Aorta (tissue), 5 donors: Measurements from ENCODE around the gene BMP8A. TPM values are rescaled to one million over a fixed set of nuclear protein-coding genes. Genes with fewer than 3 reads are reported as not detected.
A peak's percentile ranks its signal among the peaks of the same experiment; 100 is the strongest.
"Not testable (repeated sequence)": the region's sequence is repeated elsewhere in the genome, so short reads cannot be mapped to it uniquely, and the experiment has no call there.

Experiments used
- ATAC-seq: fragments of 200-7000 bp; cut with Tn5 transposase; one replicate; pipeline ENCODE4 v1.9.1; 2022; ENCODE audit warnings: moderate library complexity; ENCODE audit not compliant: low FRiP score
- DNase-seq, 2 donors: peaks; one replicate each; pipeline ENCODE4 v3.0.0-alpha.2; 2020
- H3K27ac ChIP-seq, 2 donors: one replicate each; pipeline ENCODE4 v1.5.1; 2013; ENCODE audit warnings: low read length in 2 of 2, mild to moderate bottlenecking in 2 of 2, moderate library complexity in 2 of 2, control low read depth in 1 of 2, inconsistent platforms in 1 of 2, low read depth in 1 of 2
- H3K27me3 ChIP-seq, 2 donors: one replicate each; pipeline ENCODE4 v1.6.1; 2013; ENCODE audit warnings: control low read depth in 1 of 2, low read length in 1 of 2, mild to moderate bottlenecking in 1 of 2, moderate library complexity in 1 of 2; ENCODE audit not compliant: insufficient read depth in 2 of 2, control insufficient read depth in 1 of 2
- H3K36me3 ChIP-seq, 2 donors: one replicate each; pipeline ENCODE4 v1.6.1; 2013; ENCODE audit warnings: control low read depth in 1 of 2, low read length in 1 of 2, mild to moderate bottlenecking in 1 of 2; ENCODE audit not compliant: insufficient read depth in 2 of 2, control insufficient read depth in 1 of 2
- H3K4me1 ChIP-seq, 2 donors: one replicate each; pipeline ENCODE4 v1.6.1; 2013; ENCODE audit warnings: low read length in 2 of 2, control low read depth in 1 of 2, mild to moderate bottlenecking in 1 of 2, moderate library complexity in 1 of 2; ENCODE audit not compliant: insufficient read depth in 2 of 2, control insufficient read depth in 1 of 2
- H3K4me3 ChIP-seq, 2 donors: one replicate each; pipeline ENCODE4 v1.5.1; 2013; ENCODE audit warnings: low read length in 2 of 2, control low read depth in 1 of 2, mild to moderate bottlenecking in 1 of 2
- H3K9me3 ChIP-seq: one replicate; pipeline ENCODE4 v1.6.1; 2013; ENCODE audit warnings: mild to moderate bottlenecking, low read length; ENCODE audit not compliant: control insufficient read depth
- WGBS, 2 donors: extraction: QIAGEN DNeasy Blood & Tissue Kit; methylation state at CpG; one replicate each; pipeline ENCODE4 v1.1.7; 2013; 5-methylcytosine and 5-hydroxymethylcytosine counted together
- intact Hi-C, 2 donors: fragments of 100-400 bp; cut with DNase I; formaldehyde crosslinking; loops; one replicate each; pipeline versions ENCODE4 v1.14.2 to v1.15.0; 2022
- polyA plus RNA-seq, 2 donors: library from polyadenylated mRNA; stranded (reverse); fragments of 200-250 nt; gene quantifications; one replicate each; pipeline ENCODE4 v1.2.3, GENCODE V29; 2013
- total RNA-seq, 2 donors: library from RNA; stranded (reverse); fragmentation: NEBNext Ultra II Directional; extraction: Animal tissue kit (Norgen Biotek cat#: 25700); gene quantifications; one replicate each; pipeline ENCODE4 v1.2.1, GENCODE V29; 2021
- donor health status: healthy with polysubstance abuse.
- donor health status: Bipolar disorder and iron deficiency.
- donor health status: DM: no; HTN: no; CAD: no.
- donor health status: DM: no; HTN: no; CAD: no.
- donor health status: DM: yes; HTN: yes; CAD: no.

BMP8A gene
- total and polyA plus RNA-seq, 4 donors, result not detected

DNA sequence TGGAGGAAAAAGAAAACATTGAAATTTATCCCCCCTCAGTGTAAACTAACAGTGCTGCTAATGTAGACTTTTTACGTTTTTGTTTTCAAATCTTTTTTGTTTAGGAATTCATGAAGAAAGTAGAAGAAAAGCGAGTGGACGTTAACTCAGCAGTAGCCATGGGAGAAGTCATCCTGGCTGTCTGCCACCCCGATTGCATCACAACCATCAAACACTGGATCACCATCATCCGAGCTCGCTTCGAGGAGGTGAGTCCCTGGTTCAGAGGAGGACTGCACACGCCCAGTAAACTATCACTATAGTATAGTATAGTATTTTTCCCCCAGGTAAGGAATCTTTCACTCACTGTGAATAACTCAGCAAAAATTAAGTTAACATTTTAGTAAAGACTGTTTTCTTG is 37.8 kb upstream of the BMP8A start:
- no peaks in the 10 kb centered on the region for H3K9me3 ChIP-seq
- no peak for ATAC-seq
- intact Hi-C loops, result no loop called here
- peaks cover 17 to 28% of the 10 kb centered on the region in 2 donors for H3K36me3 ChIP-seq
- no peaks in the 10 kb centered on the region for H3K4me1 ChIP-seq
- peak; percentile 68 to 90 for DNase-seq
- H3K27me3 ChIP-seq, result no peaks in the 10 kb centered on the region
- H3K4me3 ChIP-seq, result no peak overlapping the region
- no peak overlapping the region for H3K27ac ChIP-seq
- 64 to 65% methylated on average over 8 of the region's 8 CpGs for WGBS, 2 donors

DNA sequence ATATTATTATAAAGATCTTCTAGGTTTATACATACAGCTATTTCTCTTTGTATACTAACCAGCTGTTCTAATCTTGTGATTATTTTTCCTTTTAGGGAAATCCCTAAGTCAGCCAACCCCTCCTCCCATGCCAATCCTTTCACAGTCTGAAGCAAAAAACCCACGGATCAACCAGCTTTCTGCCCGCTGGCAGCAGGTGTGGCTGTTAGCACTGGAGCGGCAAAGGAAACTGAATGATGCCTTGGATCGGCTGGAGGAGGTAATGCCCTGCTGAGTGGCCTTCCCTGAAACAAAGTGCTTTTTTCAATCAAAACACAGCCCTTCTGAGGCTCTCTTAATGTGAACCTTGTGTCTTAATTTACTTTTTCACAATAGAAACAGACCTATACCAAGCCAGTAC is 32.4 kb upstream of the BMP8A start:
- H3K4me1 ChIP-seq, result no peaks in the 10 kb centered on the region
- 69 to 71% methylated on average over 4 of the region's 4 CpGs for WGBS, 2 donors
- ATAC-seq, result no peak
- H3K36me3 ChIP-seq, result peaks cover 30 to 35% of the 10 kb centered on the region in 2 donors
- no peaks in the 10 kb centered on the region for H3K27me3 ChIP-seq
- no peak for DNase-seq
- no peaks in the 10 kb centered on the region for H3K9me3 ChIP-seq
- H3K27ac ChIP-seq, result no peak overlapping the region
- intact Hi-C loops, result no loop called here
- H3K4me3 ChIP-seq, result no peak overlapping the region

DNA sequence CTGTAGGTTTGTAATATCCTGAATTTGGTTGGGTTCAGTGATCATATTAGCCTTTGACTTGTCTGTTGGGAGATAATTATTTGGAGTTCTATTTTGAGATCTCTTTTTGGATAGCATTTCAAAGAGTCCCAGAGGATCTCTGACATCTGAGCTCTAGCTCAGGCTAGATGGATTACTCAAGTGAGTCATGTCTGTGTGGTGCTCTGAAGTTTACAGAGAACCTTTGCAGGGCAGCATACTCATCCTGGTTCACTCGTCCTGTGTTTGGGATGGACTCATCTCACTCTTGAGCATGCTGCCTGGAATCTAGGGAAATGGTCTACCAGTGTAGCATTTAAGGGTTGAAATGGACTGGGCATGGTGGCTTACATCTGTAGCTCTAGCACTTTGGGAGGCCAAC is 29.4 kb upstream of the BMP8A start:
- Histone ChIP-seq H3K4me3 (no peak overlapping the region), H3K27ac (no peak overlapping the region), H3K36me3 (peaks cover 23 to 34% of the 10 kb centered on the region in 2 donors), H3K9me3 (no peaks in the 10 kb centered on the region), H3K4me1 (peaks cover 0 to 3% of the 10 kb centered on the region in 2 donors), H3K27me3 (no peaks in the 10 kb centered on the region)
- DNase-seq, result no peak
- intact Hi-C loops, result no loop called here
- WGBS, 2 donors, result 67 to 69% methylated on average over 1 of the region's 1 CpG
- no peak for ATAC-seq

DNA sequence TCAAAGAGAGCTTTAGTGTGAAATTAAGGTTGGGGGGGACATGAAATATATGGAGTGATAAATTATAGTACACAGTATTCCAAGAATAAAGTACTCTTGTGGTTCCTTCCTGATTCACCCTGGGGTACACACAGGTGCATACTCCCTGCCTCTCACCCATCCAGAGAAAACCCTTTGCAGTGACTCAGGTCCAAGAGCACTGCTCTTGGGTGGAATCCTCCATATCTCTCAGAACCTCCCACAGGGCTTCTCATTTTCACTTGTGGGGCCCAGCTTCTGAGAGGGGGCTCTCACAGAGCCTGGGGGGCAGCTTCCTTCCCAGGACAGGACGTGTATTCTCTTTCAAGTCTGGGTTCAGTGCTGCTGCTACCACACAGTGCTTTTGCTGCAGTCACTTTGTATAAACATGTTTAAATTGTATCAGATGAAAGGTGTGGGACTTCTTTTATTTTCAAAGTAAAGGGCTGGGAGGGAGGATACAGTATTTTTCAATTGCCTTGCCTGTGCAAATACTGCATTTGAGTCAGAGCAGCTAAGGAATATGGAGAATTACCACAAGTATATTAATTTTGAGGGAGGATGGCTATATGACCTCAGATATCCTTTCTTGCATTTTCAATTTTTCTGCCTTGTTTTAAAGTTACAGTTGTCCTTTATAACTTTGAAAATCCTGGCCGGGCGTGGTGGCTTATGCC is 24.9 kb upstream of the BMP8A start:
- DNase-seq (no peak), ATAC-seq (no peak)
- WGBS, 2 donors, result 81 to 93% methylated on average over 3 of the region's 3 CpGs
- peak overlapping the region; percentile 45 to 49 for H3K27ac ChIP-seq
- peaks cover 0 to 3% of the 10 kb centered on the region in 2 donors for H3K4me1 ChIP-seq
- peaks cover 7 to 12% of the 10 kb centered on the region in 2 donors for H3K36me3 ChIP-seq
- H3K27me3 ChIP-seq, result no peaks in the 10 kb centered on the region
- H3K4me3 ChIP-seq, result no peak overlapping the region
- no peaks in the 10 kb centered on the region for H3K9me3 ChIP-seq
- intact Hi-C loops, result loop anchor here in 1 of 2 donors (5.0 kb wide), 1 partner anchor 34 kb away; no protein-coding TSS in a partner anchor

DNA sequence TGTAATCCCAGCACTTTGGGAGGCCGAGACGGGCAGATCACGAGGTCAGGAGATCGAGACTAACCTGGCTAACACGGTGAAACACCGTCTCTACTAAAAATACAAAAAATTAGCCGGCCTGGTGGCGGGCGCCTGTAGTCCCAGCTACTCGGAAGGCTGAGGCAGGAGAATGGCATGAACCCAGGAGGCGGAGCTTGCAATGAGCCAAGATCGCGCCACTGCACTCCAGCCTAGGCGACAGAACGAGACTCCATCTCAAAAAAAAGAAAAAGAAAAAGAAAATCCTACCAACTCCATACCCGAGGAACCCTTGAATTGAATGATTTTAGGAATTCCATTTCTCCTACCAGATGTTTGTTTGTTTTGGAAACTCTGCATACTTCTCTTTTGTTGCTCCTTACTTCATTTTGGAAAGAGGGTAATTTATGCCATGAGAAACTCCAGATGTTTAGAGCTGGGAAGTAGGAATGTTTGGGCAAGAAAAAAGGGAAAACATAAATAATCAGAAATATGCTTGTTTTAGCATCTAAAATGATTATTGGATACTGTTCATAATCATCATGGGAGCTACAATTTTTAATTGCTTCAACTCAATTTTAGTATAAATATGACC is 24.2 kb upstream of the BMP8A start:
- DNase-seq, result peak in 1 of 2 donors; percentile 68
- not testable (repeated sequence) for H3K27me3 ChIP-seq, H3K4me3 ChIP-seq, H3K36me3 ChIP-seq, H3K27ac ChIP-seq, ATAC-seq, H3K9me3 ChIP-seq, H3K4me1 ChIP-seq
- intact Hi-C loops, result loop anchor here in 1 of 2 donors (5.0 kb wide), 1 partner anchor 35 kb away; no protein-coding TSS in a partner anchor
- 32 to 34% methylated on average over 16 of the region's 16 CpGs for WGBS, 2 donors

DNA sequence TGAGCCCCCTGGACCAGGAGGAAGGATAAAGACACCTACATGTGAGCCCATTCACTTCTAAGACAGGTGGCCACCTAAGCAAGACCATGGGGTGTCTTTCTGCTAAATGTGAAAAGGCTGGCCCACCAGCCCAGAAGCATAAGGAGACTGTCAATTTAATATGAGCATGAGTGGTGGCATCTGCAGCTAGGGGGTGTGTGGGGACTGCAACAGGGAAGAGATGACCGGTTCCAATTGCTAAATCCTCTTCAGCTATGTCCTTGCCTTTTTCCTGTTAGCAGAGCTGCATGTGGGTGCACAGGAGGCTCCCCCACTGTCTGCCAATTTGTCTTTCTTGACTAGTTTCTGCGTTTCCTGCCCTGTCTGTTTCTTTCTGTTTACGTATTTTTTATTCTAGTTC is 22.3 kb upstream of the BMP8A start:
- H3K27me3 ChIP-seq, result no peaks in the 10 kb centered on the region
- peaks cover 0 to 3% of the 10 kb centered on the region in 2 donors for H3K4me1 ChIP-seq
- H3K9me3 ChIP-seq, result no peaks in the 10 kb centered on the region
- no peak for DNase-seq
- 68 to 70% methylated on average over 3 of the region's 3 CpGs for WGBS, 2 donors
- peaks cover 2 to 9% of the 10 kb centered on the region in 2 donors for H3K36me3 ChIP-seq
- H3K27ac ChIP-seq, result no peak overlapping the region
- ATAC-seq, result no peak
- H3K4me3 ChIP-seq, result no peak overlapping the region
- intact Hi-C loops, result loop anchor here in 1 of 2 donors (5.0 kb wide), 1 partner anchor 37 kb away; no protein-coding TSS in a partner anchor

DNA sequence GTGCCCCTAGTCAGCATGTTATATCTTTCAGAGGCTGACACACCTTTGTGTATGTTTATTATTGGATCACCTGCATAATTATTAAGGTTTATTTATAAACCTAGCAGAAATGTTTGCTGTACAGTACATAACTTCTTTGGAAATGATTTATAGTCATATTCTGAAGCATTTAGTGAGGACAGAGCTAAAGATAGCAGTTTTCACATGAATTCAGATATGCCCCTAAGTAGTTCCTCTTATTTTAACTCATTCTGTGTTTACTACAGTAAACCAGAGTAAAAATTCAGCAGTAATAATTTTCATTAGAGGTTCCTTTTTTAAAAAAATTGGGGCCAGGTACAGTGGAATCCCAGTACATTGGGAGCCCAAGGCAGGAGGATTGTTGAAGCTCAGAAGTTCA is 21.4 kb upstream of the BMP8A start:
- ATAC-seq (no peak), DNase-seq (no peak)
- Histone ChIP-seq H3K4me1 (peaks cover 0 to 3% of the 10 kb centered on the region in 2 donors), H3K36me3 (peaks cover 2 to 9% of the 10 kb centered on the region in 2 donors), H3K27ac (no peak overlapping the region), H3K27me3 (no peaks in the 10 kb centered on the region), H3K4me3 (no peak overlapping the region), H3K9me3 (no peaks in the 10 kb centered on the region)
- intact Hi-C loops, result no loop called here

DNA sequence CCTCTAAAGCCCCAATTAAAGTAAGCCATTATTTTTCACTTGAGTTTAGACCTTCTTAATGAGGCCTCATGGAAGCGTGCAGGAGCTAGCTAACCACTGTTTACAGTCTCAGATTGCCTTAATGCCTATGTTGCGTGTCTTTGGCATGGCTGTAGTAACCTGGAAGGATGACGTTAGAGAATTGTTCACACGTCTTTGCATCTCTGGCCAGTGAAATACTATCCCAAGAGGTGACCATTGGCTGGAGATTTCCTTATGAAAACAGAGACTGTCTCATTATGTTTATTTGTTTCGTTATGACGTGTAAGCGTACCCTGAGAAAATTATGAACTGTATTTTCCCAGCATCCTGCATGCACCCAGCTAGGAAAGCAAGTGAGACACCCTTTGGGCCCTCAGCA is 18.6 kb upstream of the BMP8A start:
- WGBS, 2 donors, result 75 to 76% methylated on average over 7 of the region's 7 CpGs
- no peaks in the 10 kb centered on the region for H3K4me1 ChIP-seq
- H3K36me3 ChIP-seq, result peaks cover 2 to 5% of the 10 kb centered on the region in 2 donors
- H3K9me3 ChIP-seq, result no peaks in the 10 kb centered on the region
- ATAC-seq, result no peak
- no peaks in the 10 kb centered on the region for H3K27me3 ChIP-seq
- no peak overlapping the region for H3K27ac ChIP-seq
- no peak overlapping the region for H3K4me3 ChIP-seq
- intact Hi-C loops, result no loop called here
- DNase-seq, result no peak

DNA sequence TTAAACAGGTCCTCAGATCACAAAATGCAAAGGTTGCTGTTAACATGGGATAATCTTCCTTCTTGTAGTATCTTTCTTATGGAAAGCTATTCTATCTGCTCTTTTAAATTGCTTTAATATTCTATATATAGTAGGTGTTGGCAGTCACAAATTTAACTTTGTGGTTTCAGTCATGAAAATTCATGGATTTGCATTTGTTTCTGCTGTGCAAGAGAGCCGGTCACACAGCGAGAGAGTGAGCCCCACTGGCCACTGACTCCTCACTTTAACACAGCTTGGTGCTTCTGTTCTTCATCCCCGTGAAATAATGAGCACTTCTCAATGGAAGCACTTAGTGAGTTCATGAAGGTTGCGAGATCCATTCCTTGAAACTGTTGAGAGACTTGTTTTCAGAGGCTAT is 18.1 kb upstream of the BMP8A start:
- no peaks in the 10 kb centered on the region for H3K9me3 ChIP-seq
- intact Hi-C loops, result no loop called here
- no peak overlapping the region for H3K4me3 ChIP-seq
- DNase-seq (no peak), ATAC-seq (no peak)
- 86 to 91% methylated on average over 4 of the region's 4 CpGs for WGBS, 2 donors
- no peak overlapping the region for H3K27ac ChIP-seq
- H3K36me3 ChIP-seq, result peaks cover 2 to 5% of the 10 kb centered on the region in 2 donors
- no peaks in the 10 kb centered on the region for H3K27me3 ChIP-seq
- no peaks in the 10 kb centered on the region for H3K4me1 ChIP-seq
